Hepatocyte (in vitro differentiated cells): ENCODE data around the gene CPNE4. TPM values are rescaled to one million over a fixed set of nuclear protein-coding genes. Genes with fewer than 3 reads are reported as not detected.

Experiments
- DNase-seq: peaks from one replicate; pipeline ENCODE4 v3.0.0-alpha.2; 2016; ENCODE audit warnings: low spot score
- H2AFZ ChIP-seq: fragments of 200-600 bp; sonication (generic); 2 replicates; pipeline ENCODE4 v1.6.0; 2016; ENCODE audit warnings: antibody characterized with exemption, mild to moderate bottlenecking
- H3K27ac ChIP-seq: fragments of 200-600 bp; sonication (generic); 2 replicates; pipeline ENCODE4 v1.5.1; 2016; ENCODE audit warnings: mild to moderate bottlenecking
- H3K27me3 ChIP-seq: fragments of 200-600 bp; sonication (generic); 2 replicates; pipeline ENCODE4 v1.6.1; 2016
- H3K36me3 ChIP-seq: fragments of 200-600 bp; sonication (generic); replicated peaks from 2 replicates; pipeline ENCODE4 v1.5.1; 2016; ENCODE audit warnings: low read depth; ENCODE audit not compliant: insufficient read depth
- H3K4me1 ChIP-seq: fragments of 200-600 bp; sonication (generic); 2 replicates; pipeline ENCODE4 v1.5.1; 2016; ENCODE audit warnings: mild to moderate bottlenecking, moderate library complexity; ENCODE audit not compliant: insufficient read depth
- H3K4me2 ChIP-seq: fragments of 200-600 bp; sonication (generic); 2 replicates; pipeline ENCODE4 v1.6.0; 2016
- H3K4me3 ChIP-seq: fragments of 200-600 bp; sonication (generic); 2 replicates; pipeline ENCODE4 v1.5.1; 2016; ENCODE audit warnings: mild to moderate bottlenecking
- H3K79me2 ChIP-seq: fragments of 200-600 bp; sonication (generic); 2 replicates; pipeline ENCODE4 v1.6.0; 2017; ENCODE audit warnings: mild to moderate bottlenecking
- H3K9me2 ChIP-seq: fragments of 200-600 bp; sonication (generic); replicated peaks from 2 replicates; pipeline ENCODE4 v1.6.0; 2017; ENCODE audit warnings: mild to moderate bottlenecking; ENCODE audit not compliant: insufficient read depth
- H3K9me3 ChIP-seq: fragments of 200-600 bp; sonication (generic); 2 replicates; pipeline ENCODE4 v1.5.1; 2016; ENCODE audit warnings: low read depth, mild to moderate bottlenecking
- H4K20me1 ChIP-seq: fragments of 200-600 bp; sonication (generic); 2 replicates; pipeline ENCODE4 v1.6.0; 2016; ENCODE audit warnings: mild to moderate bottlenecking; ENCODE audit not compliant: insufficient read depth, poor library complexity, severe bottlenecking
- CTCF ChIP-seq: fragments of 200-600 bp; sonication (generic); IDR thresholded peaks from 2 replicates; pipeline ENCODE4 v1.5.1; 2016; ENCODE audit warnings: antibody characterized with exemption, mild to moderate bottlenecking; ENCODE audit not compliant: poor library complexity
- EZH2 ChIP-seq: fragments of 200-600 bp; sonication (generic); IDR thresholded peaks from 2 replicates; pipeline ENCODE4 v1.6.1; 2016; ENCODE audit warnings: antibody characterized with exemption, mild to moderate bottlenecking, borderline replicate concordance
- EZH2phosphoT487 ChIP-seq: fragments of 200-600 bp; sonication (generic); IDR thresholded peaks from one replicate; pipeline ENCODE4 v1.6.1; 2018; ENCODE audit warnings: antibody characterized with exemption, mild to moderate bottlenecking, low read depth, moderate library complexity; ENCODE audit not compliant: unreplicated experiment, severe bottlenecking
- WGBS: methylation state at CpG from one replicate; pipeline ENCODE4 v1.1.6; 2016; ENCODE audit warnings: low lambda C conversion rate; ENCODE audit errors: missing lambda C conversion rate; 5-methylcytosine and 5-hydroxymethylcytosine counted together
- polyA plus RNA-seq: library from polyadenylated mRNA; unstranded; fragments of >200 nt; fragmentation: Nextera tagmentation; extraction: Ambion mirVana; gene quantifications from 2 replicates; pipeline ENCODE4 v1.2.1, GENCODE V29; 2016
- total RNA-seq: library from RNA; depleted of rRNA; stranded (reverse); fragments of >200 nt; gene quantifications from 2 replicates; pipeline ENCODE4 v1.2.3, GENCODE V29; 2014

The CPNE4 gene
- total and polyA plus RNA-seq, 2 experiments from 2014 or later: 0.37 to 0.52 TPM

GRCh38 chr3:131658771-131659170 lies 376.0 kb downstream of the CPNE4 start:
- no peaks in the 10 kb centered on the region for H3K79me2 ChIP-seq
- H3K9me3 ChIP-seq: no peaks in the 10 kb centered on the region
- no peaks in the 10 kb centered on the region for H3K36me3 ChIP-seq
- H3K27ac ChIP-seq: no peak overlapping the region
- no peaks in the 10 kb centered on the region for H4K20me1 ChIP-seq
- no peaks in the 10 kb centered on the region for H3K27me3 ChIP-seq
- no peak for TF ChIP-seq EZH2
- no peak for TF ChIP-seq EZH2phosphoT487
- TF ChIP-seq CTCF: no peak
- no peak overlapping the region for H3K4me3 ChIP-seq
- WGBS: 95% methylated on average over 1 of the region's 1 CpG
- H3K4me1 ChIP-seq: no peaks in the 10 kb centered on the region
- no peak overlapping the region for H3K4me2 ChIP-seq
- no peak for DNase-seq
- H3K9me2 ChIP-seq: no peaks in the 10 kb centered on the region
- no peak overlapping the region for H2AFZ ChIP-seq

GRCh38 chr3:131658115-131658514 lies 376.7 kb downstream of the CPNE4 start:
- Histone ChIP-seq H2AFZ (no peak overlapping the region), H4K20me1 (no peaks in the 10 kb centered on the region), H3K27ac (no peak overlapping the region), H3K4me3 (no peak overlapping the region), H3K9me3 (no peaks in the 10 kb centered on the region), H3K4me2 (no peak overlapping the region), H3K36me3 (no peaks in the 10 kb centered on the region), H3K79me2 (no peaks in the 10 kb centered on the region), H3K4me1 (no peaks in the 10 kb centered on the region), H3K9me2 (no peaks in the 10 kb centered on the region), H3K27me3 (no peaks in the 10 kb centered on the region)
- DNase-seq: peak; percentile 7
- 63% methylated on average over 3 of the region's 3 CpGs for WGBS
- TF ChIP-seq EZH2 (no peak), EZH2phosphoT487 (no peak), CTCF (no peak)

GRCh38 chr3:131655070-131655690 lies 379.6 kb downstream of the CPNE4 start:
- H3K36me3 ChIP-seq: no peaks in the 10 kb centered on the region
- no peaks in the 10 kb centered on the region for H4K20me1 ChIP-seq
- no peak overlapping the region for H3K4me3 ChIP-seq
- no peak overlapping the region for H2AFZ ChIP-seq
- 77% methylated on average over 7 of the region's 7 CpGs for WGBS
- H3K4me1 ChIP-seq: no peaks in the 10 kb centered on the region
- H3K79me2 ChIP-seq: no peaks in the 10 kb centered on the region
- no peaks in the 10 kb centered on the region for H3K9me2 ChIP-seq
- no peak overlapping the region for H3K4me2 ChIP-seq
- H3K27me3 ChIP-seq: no peaks in the 10 kb centered on the region
- no peak for DNase-seq
- no peaks in the 10 kb centered on the region for H3K9me3 ChIP-seq
- no peak for TF ChIP-seq EZH2phosphoT487
- no peak overlapping the region for H3K27ac ChIP-seq

- no peaks in the 10 kb centered on the region for H3K4me1 ChIP-seq
- H4K20me1 ChIP-seq: no peaks in the 10 kb centered on the region
- H3K4me3 ChIP-seq: no peak overlapping the region
- TF ChIP-seq CTCF (no peak), EZH2 (no peak), EZH2phosphoT487 (no peak)
- H3K4me2 ChIP-seq: no peak overlapping the region
- H3K9me3 ChIP-seq: no peaks in the 10 kb centered on the region
- no peaks in the 10 kb centered on the region for H3K9me2 ChIP-seq
- no peaks in the 10 kb centered on the region for H3K27me3 ChIP-seq
- no peaks in the 10 kb centered on the region for H3K79me2 ChIP-seq
- H3K36me3 ChIP-seq: no peaks in the 10 kb centered on the region
- no peak overlapping the region for H2AFZ ChIP-seq
- no peak overlapping the region for H3K27ac ChIP-seq
- DNase-seq: no peak
Measured at GRCh38 chr3:131645638-131646037, 389.2 kb downstream of the CPNE4 start.
